ENCODE data around the gene MGME1. TPM values are rescaled to one million over a fixed set of nuclear protein-coding genes. Genes with fewer than 3 reads are reported as not detected.

Gene MGME1
- total and polyA plus RNA-seq, 2 donors (not counting 1 experiment from before 2014, with no cell fraction given) = 11.7 to 11.9 TPM

DNA sequence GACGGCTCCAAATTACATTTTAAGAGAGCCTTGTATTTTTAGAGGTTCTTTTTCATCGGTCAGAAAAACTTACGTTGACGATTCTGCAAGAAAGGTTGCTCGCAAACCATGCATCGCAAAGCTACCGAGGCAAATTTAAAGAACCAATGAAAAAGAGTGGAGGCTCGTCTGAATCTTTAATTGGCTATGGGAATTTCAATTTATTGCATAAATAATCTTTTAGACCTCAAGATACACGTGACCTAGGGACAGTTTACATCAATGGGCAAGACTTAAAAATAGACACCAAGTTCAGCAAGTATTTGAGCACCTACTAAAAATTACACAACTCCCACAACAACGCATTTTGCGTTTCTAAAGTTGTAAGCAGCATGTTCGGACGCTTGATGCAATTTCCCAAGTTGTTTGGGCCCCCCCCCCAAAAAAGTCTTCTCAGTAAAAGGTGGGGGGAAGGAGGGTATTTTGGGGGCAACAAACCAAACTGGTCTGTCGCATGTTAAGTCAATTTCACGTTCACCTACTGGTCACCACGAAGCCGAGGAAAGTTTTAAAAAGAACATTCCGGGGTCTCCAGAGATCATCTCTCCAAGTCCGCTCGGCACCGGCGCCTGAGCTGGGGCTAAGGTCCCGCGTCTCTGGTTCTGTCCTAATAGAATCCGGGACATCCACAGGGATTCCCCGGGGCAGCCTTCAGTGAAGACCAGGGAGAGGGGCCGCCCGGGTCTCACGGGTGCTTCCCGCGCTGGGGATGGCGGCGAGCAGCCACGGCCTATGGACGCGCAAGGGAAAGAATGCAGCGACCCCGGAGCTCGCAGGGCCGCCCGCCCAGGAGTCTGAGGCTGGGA, 1.1 kb upstream of the MGME1 start:
- H2AFZ ChIP-seq (ENCODE audit: low read length) = no peak overlapping the region
- H3K9me3 ChIP-seq (ENCODE audit: control insufficient read depth, insufficient read depth, low read depth, low read length) = no peaks in the 10 kb centered on the region
- H3K27ac ChIP-seq (ENCODE audit: insufficient read depth, low read length) = peak overlapping the region; percentile 99
- H3K4me2 ChIP-seq (ENCODE audit: extremely low read depth, insufficient read depth, low read length) = peak overlapping the region; percentile 97
- TF ChIP-seq, protein P1, sequence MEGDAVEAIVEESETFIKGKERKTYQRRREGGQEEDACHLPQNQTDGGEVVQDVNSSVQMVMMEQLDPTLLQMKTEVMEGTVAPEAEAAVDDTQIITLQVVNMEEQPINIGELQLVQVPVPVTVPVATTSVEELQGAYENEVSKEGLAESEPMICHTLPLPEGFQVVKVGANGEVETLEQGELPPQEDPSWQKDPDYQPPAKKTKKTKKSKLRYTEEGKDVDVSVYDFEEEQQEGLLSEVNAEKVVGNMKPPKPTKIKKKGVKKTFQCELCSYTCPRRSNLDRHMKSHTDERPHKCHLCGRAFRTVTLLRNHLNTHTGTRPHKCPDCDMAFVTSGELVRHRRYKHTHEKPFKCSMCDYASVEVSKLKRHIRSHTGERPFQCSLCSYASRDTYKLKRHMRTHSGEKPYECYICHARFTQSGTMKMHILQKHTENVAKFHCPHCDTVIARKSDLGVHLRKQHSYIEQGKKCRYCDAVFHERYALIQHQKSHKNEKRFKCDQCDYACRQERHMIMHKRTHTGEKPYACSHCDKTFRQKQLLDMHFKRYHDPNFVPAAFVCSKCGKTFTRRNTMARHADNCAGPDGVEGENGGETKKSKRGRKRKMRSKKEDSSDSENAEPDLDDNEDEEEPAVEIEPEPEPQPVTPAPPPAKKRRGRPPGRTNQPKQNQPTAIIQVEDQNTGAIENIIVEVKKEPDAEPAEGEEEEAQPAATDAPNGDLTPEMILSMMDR (conservative IDR thresholded peaks at IDR 0.05 in 1 of 2, IDR thresholded peaks at IDR 0.05 in 1 of 2; ENCODE audit: low read depth in 1 of 2, low read length in 2 of 2) = no peak
- no peak for TF ChIP-seq EZH2 (IDR thresholded peaks at IDR 0.05; ENCODE audit: low read length, missing control alignments)
- peak; percentile 61 to 84 for DNase-seq (ENCODE audit: low read depth in 2 of 2)
- peak overlapping the region; percentile 67 to 98 (median 87) for H3K4me3 ChIP-seq (replicated peaks in 1 of 4; ENCODE audit: control extremely low read depth in 1 of 4, insufficient read depth in 1 of 4, low read depth in 3 of 4, low read length in 4 of 4)
- peaks cover 7% of the 10 kb centered on the region for H3K4me1 ChIP-seq (ENCODE audit: control insufficient read depth, extremely low read depth, insufficient read depth, low read length)
- H4K20me1 ChIP-seq (ENCODE audit: control insufficient read depth, extremely low read depth, insufficient read depth, low read length) = no peaks in the 10 kb centered on the region
- peak overlapping the region; percentile 100 for H3K9ac ChIP-seq (ENCODE audit: insufficient read depth, low read length)
- H3K27me3 ChIP-seq (ENCODE audit: control insufficient read depth, insufficient read depth, low read length) = no peaks in the 10 kb centered on the region
- no peaks in the 10 kb centered on the region for H3K36me3 ChIP-seq (ENCODE audit: control insufficient read depth, insufficient read depth, low read length)
- H3K79me2 ChIP-seq (ENCODE audit: control insufficient read depth, insufficient read depth, low read length) = peaks cover 85% of the 10 kb centered on the region

DNA sequence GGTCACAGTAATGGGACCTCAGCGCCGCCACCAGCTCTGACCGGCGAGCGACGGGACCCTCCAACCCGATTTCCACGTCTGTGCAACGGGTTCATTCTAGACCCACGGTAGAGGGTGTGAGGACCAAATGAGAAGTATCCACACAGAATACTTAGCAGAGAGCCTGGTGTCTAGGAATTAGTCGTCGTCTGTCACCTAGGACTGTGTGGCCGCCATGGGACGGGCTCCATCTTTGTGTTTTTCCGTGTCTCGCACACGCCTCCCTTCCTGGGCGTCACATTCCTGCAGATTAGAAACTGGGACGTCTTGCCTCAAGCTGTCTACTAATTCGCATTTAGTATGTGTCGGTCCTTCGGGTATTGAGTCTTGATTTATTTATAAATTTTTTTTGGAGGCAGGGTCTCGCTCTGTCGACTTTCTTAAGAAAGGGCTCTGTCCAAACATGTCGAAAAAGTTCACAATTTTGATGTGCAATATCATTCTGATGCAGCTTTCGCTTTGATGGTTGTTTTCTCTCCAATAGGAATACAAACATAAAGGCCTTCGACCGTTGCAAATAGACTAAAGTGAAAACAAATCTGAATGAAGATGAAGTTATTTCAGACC, 563 bp downstream of the MGME1 start:
- Histone ChIP-seq H3K4me1 (ENCODE audit: control insufficient read depth, extremely low read depth, insufficient read depth, low read length) (peaks cover 7% of the 10 kb centered on the region), H3K79me2 (ENCODE audit: control insufficient read depth, insufficient read depth, low read length) (peaks cover 82% of the 10 kb centered on the region), H3K9ac (ENCODE audit: insufficient read depth, low read length) (peak overlapping the region; percentile 100), H4K20me1 (ENCODE audit: control insufficient read depth, extremely low read depth, insufficient read depth, low read length) (no peaks in the 10 kb centered on the region), H2AFZ (ENCODE audit: low read length) (peak overlapping the region; percentile 60), H3K27ac (ENCODE audit: insufficient read depth, low read length) (peak overlapping the region; percentile 99), H3K27me3 (ENCODE audit: control insufficient read depth, insufficient read depth, low read length) (no peaks in the 10 kb centered on the region), H3K9me3 (ENCODE audit: control insufficient read depth, insufficient read depth, low read depth, low read length) (no peaks in the 10 kb centered on the region), H3K4me3 (replicated peaks in 1 of 4; ENCODE audit: control extremely low read depth in 1 of 4, insufficient read depth in 1 of 4, low read depth in 3 of 4, low read length in 4 of 4) (peak overlapping the region; percentile 67 to 95 (median 84)), H3K4me2 (ENCODE audit: extremely low read depth, insufficient read depth, low read length) (peak overlapping the region; percentile 85), H3K36me3 (ENCODE audit: control insufficient read depth, insufficient read depth, low read length) (no peaks in the 10 kb centered on the region)
- DNase-seq (ENCODE audit: low read depth in 2 of 2) = peak in 1 of 2 donors; percentile 37
- TF ChIP-seq, protein P1 (conservative IDR thresholded peaks at IDR 0.05 in 1 of 2, IDR thresholded peaks at IDR 0.05 in 1 of 2; ENCODE audit: low read depth in 1 of 2, low read length in 2 of 2) = no peak
- TF ChIP-seq EZH2 (IDR thresholded peaks at IDR 0.05; ENCODE audit: low read length, missing control alignments) = no peak

DNA sequence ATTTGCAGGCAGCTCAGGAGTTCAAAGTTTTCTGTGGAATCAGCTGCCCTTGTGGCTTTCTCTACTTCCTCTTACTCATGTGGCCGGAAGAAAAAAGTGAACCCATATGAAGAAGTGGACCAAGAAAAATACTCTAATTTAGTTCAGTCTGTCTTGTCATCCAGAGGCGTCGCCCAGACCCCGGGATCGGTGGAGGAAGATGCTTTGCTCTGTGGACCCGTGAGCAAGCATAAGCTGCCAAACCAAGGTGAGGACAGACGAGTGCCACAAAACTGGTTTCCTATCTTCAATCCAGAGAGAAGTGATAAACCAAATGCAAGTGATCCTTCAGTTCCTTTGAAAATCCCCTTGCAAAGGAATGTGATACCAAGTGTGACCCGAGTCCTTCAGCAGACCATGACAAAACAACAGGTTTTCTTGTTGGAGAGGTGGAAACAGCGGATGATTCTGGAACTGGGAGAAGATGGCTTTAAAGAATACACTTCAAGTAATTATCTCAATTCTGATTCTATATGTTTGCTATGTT, 1.1 kb downstream of the MGME1 start:
- DNase-seq (ENCODE audit: low read depth in 2 of 2) = peak; percentile 52 to 65
- no peaks in the 10 kb centered on the region for H3K9me3 ChIP-seq (ENCODE audit: control insufficient read depth, insufficient read depth, low read depth, low read length)
- TF ChIP-seq, protein P1 (conservative IDR thresholded peaks at IDR 0.05 in 1 of 2, IDR thresholded peaks at IDR 0.05 in 1 of 2; ENCODE audit: low read depth in 1 of 2, low read length in 2 of 2) = no peak
- TF ChIP-seq EZH2 (IDR thresholded peaks at IDR 0.05; ENCODE audit: low read length, missing control alignments) = no peak
- peak overlapping the region; percentile 37 for H2AFZ ChIP-seq (ENCODE audit: low read length)
- no peaks in the 10 kb centered on the region for H3K36me3 ChIP-seq (ENCODE audit: control insufficient read depth, insufficient read depth, low read length)
- peak overlapping the region; percentile 14 for H3K9ac ChIP-seq (ENCODE audit: insufficient read depth, low read length)
- peak overlapping the region; percentile 99 for H3K27ac ChIP-seq (ENCODE audit: insufficient read depth, low read length)
- peak overlapping the region; percentile 67 to 95 (median 84) for H3K4me3 ChIP-seq (replicated peaks in 1 of 4; ENCODE audit: control extremely low read depth in 1 of 4, insufficient read depth in 1 of 4, low read depth in 3 of 4, low read length in 4 of 4)
- H3K79me2 ChIP-seq (ENCODE audit: control insufficient read depth, insufficient read depth, low read length) = peaks cover 77% of the 10 kb centered on the region
- no peaks in the 10 kb centered on the region for H3K27me3 ChIP-seq (ENCODE audit: control insufficient read depth, insufficient read depth, low read length)
- peaks cover 4% of the 10 kb centered on the region for H3K4me1 ChIP-seq (ENCODE audit: control insufficient read depth, extremely low read depth, insufficient read depth, low read length)
- H3K4me2 ChIP-seq (ENCODE audit: extremely low read depth, insufficient read depth, low read length) = peak overlapping the region; percentile 85
- H4K20me1 ChIP-seq (ENCODE audit: control insufficient read depth, extremely low read depth, insufficient read depth, low read length) = no peaks in the 10 kb centered on the region

All from fibroblast of lung (primary cell).